ENCODE data around the gene TRIM34. TPM values are rescaled to one million over a fixed set of nuclear protein-coding genes. Genes with fewer than 3 reads are reported as not detected.
A peak's percentile ranks its signal among the peaks of the same experiment; 100 is the strongest.
"Not testable (repeated sequence)": the region's sequence is repeated elsewhere in the genome, so short reads cannot be mapped to it uniquely, and the experiment has no call there.

Gene TRIM34
- polyA plus RNA-seq, 1 donor (not counting 4 experiments of a cell fraction or from before 2014, with no cell fraction given) = 20.5 TPM

- TF ChIP-seq EZH2 (IDR thresholded peaks at IDR 0.05; ENCODE audit: low read length) = no peak
- no peak for TF ChIP-seq CTCF (optimal IDR thresholded peaks at IDR 0.05 in 1 of 3, IDR thresholded peaks at IDR 0.05 in 1 of 3, conservative IDR thresholded peaks at IDR 0.05 in 1 of 3; ENCODE audit: extremely low read depth in 1 of 3, insufficient read depth in 2 of 3, low read length in 3 of 3)
- H3K4me1 ChIP-seq (ENCODE audit: control insufficient read depth, extremely low read depth, insufficient read depth, low read length) = no peaks in the 10 kb centered on the region
- no peaks in the 10 kb centered on the region for H3K9me3 ChIP-seq (ENCODE audit: control insufficient read depth, low read depth, low read length)
- H3K27ac ChIP-seq (ENCODE audit: control insufficient read depth, insufficient read depth, low read length) = no peak overlapping the region
- H2AFZ ChIP-seq (ENCODE audit: control insufficient read depth, low read length) = no peak overlapping the region
- DNase-seq (ENCODE audit: low read depth, low spot score) (no peak), FAIRE-seq (no peak)
- dilution Hi-C loops (cut with MboI; ENCODE audit: extremely low pct_ligation_motif_present, low sequenced_read_pairs) = no loop called here
- H3K4me2 ChIP-seq (ENCODE audit: control insufficient read depth, extremely low read depth, insufficient read depth, low read depth, low read length) = no peak overlapping the region
- peaks cover 9% of the 10 kb centered on the region for H3K79me2 ChIP-seq (ENCODE audit: control insufficient read depth, insufficient read depth, low read length)
- H4K20me1 ChIP-seq (ENCODE audit: control insufficient read depth, extremely low read depth, insufficient read depth, low read length) = no peaks in the 10 kb centered on the region
- H3K27me3 ChIP-seq (ENCODE audit: control insufficient read depth, extremely low read depth, insufficient read depth, low read length) = no peaks in the 10 kb centered on the region
- no peaks in the 10 kb centered on the region for H3K9me1 ChIP-seq (ENCODE audit: control insufficient read depth, extremely low read depth, insufficient read depth, low read length)
- H3K9ac ChIP-seq (ENCODE audit: control insufficient read depth, extremely low read depth, insufficient read depth, low read length) = no peak overlapping the region
- no peak overlapping the region for H3K4me3 ChIP-seq (ENCODE audit: control insufficient read depth in 2 of 3, extremely low read depth in 1 of 3, insufficient read depth in 2 of 3, low read depth in 1 of 3, low read length in 3 of 3)
- peaks cover 4 to 9% of the 10 kb centered on the region in 2 experiments for H3K36me3 ChIP-seq (ENCODE audit: control insufficient read depth in 2 of 2, extremely low read depth in 1 of 2, insufficient read depth in 2 of 2, low read length in 2 of 2)
Observed at GRCh38 chr11:5674391-5674790, 49.6 kb downstream of the TRIM34 start.

- Histone ChIP-seq H3K4me3 (ENCODE audit: control insufficient read depth in 2 of 3, extremely low read depth in 1 of 3, insufficient read depth in 2 of 3, low read depth in 1 of 3, low read length in 3 of 3) (no peak overlapping the region), H3K27me3 (ENCODE audit: control insufficient read depth, extremely low read depth, insufficient read depth, low read length) (no peaks in the 10 kb centered on the region), H3K27ac (ENCODE audit: control insufficient read depth, insufficient read depth, low read length) (no peak overlapping the region), H3K9me1 (ENCODE audit: control insufficient read depth, extremely low read depth, insufficient read depth, low read length) (no peaks in the 10 kb centered on the region), H2AFZ (ENCODE audit: control insufficient read depth, low read length) (no peak overlapping the region), H4K20me1 (ENCODE audit: control insufficient read depth, extremely low read depth, insufficient read depth, low read length) (no peaks in the 10 kb centered on the region), H3K9me3 (ENCODE audit: control insufficient read depth, low read depth, low read length) (no peaks in the 10 kb centered on the region), H3K36me3 (ENCODE audit: control insufficient read depth in 2 of 2, extremely low read depth in 1 of 2, insufficient read depth in 2 of 2, low read length in 2 of 2) (peaks cover 4 to 10% of the 10 kb centered on the region in 2 experiments), H3K79me2 (ENCODE audit: control insufficient read depth, insufficient read depth, low read length) (peaks cover 28% of the 10 kb centered on the region), H3K4me1 (ENCODE audit: control insufficient read depth, extremely low read depth, insufficient read depth, low read length) (peaks cover 4% of the 10 kb centered on the region), H3K4me2 (ENCODE audit: control insufficient read depth, extremely low read depth, insufficient read depth, low read depth, low read length) (no peak overlapping the region), H3K9ac (ENCODE audit: control insufficient read depth, extremely low read depth, insufficient read depth, low read length) (no peak overlapping the region)
- FAIRE-seq = no peak
- dilution Hi-C loops (cut with MboI; ENCODE audit: extremely low pct_ligation_motif_present, low sequenced_read_pairs) = no loop called here
- TF ChIP-seq CTCF (optimal IDR thresholded peaks at IDR 0.05 in 1 of 3, IDR thresholded peaks at IDR 0.05 in 1 of 3, conservative IDR thresholded peaks at IDR 0.05 in 1 of 3; ENCODE audit: extremely low read depth in 1 of 3, insufficient read depth in 2 of 3, low read length in 3 of 3) (no peak), EZH2 (IDR thresholded peaks at IDR 0.05; ENCODE audit: low read length) (no peak)
- no peak for DNase-seq (ENCODE audit: low read depth, low spot score)
Observed at GRCh38 chr11:5679811-5680210, 55.0 kb downstream of the TRIM34 start.

DNA sequence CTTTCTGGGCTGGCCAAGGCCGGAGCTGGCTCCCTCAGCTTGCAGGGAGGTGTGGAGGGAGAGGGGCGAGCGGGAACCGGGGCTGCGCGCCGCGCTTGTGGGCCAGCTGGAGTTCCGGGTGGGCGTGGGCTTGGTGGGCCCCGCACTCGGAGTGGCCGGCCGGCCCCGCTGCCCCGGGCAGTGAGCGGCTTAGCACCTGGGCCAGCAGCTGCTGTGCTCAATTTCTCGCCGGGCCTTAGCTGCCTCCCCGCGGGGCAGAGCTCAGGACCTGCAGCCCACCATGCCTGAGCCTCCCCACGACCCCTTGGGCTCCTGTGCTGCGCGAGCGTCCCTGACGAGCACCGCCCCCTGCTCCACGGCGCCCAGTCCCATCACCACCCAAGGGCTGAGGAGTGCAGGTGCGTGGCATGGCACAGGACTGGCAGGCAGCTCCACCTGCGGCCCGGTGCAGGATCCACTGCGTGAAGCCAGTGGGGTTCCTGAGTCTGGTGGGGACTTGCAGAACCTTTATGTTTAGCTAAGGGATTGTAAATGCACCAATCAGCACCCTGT lies 58.2 kb downstream of the TRIM34 start:
- not testable (repeated sequence) for H3K4me3 ChIP-seq (ENCODE audit: control insufficient read depth in 2 of 3, extremely low read depth in 1 of 3, insufficient read depth in 2 of 3, low read depth in 1 of 3, low read length in 3 of 3); FAIRE-seq
- H3K36me3 ChIP-seq (ENCODE audit: control insufficient read depth in 2 of 2, extremely low read depth in 1 of 2, insufficient read depth in 2 of 2, low read length in 2 of 2) = peaks cover 4 to 10% of the 10 kb centered on the region in 2 experiments

DNA sequence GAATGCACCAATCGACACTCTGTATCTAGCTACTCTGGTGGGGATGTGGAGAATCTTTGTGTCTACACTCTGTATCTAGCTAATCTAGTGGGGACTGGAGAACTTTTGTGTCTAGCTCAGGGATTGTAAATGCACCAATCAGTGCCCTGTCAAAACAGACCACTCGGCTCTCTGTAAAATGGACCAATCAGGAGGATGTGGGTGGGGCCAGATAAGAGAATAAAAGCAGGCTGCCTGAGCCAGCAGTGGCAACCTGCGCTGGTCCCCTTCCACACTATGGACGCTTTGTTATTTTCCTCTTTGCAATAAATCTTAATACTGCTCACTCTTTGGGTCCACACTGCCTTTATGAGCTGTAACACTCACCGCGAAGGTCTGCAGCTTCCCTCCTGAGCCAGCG lies 58.8 kb downstream of the TRIM34 start:
- H3K9me3 ChIP-seq (ENCODE audit: control insufficient read depth, low read depth, low read length); H2AFZ ChIP-seq (ENCODE audit: control insufficient read depth, low read length); FAIRE-seq; H4K20me1 ChIP-seq (ENCODE audit: control insufficient read depth, extremely low read depth, insufficient read depth, low read length); H3K9me1 ChIP-seq (ENCODE audit: control insufficient read depth, extremely low read depth, insufficient read depth, low read length); H3K27me3 ChIP-seq (ENCODE audit: control insufficient read depth, extremely low read depth, insufficient read depth, low read length); H3K36me3 ChIP-seq (ENCODE audit: control insufficient read depth in 2 of 2, extremely low read depth in 1 of 2, insufficient read depth in 2 of 2, low read length in 2 of 2); H3K9ac ChIP-seq (ENCODE audit: control insufficient read depth, extremely low read depth, insufficient read depth, low read length); H3K27ac ChIP-seq (ENCODE audit: control insufficient read depth, insufficient read depth, low read length); dilution Hi-C loops (cut with MboI; ENCODE audit: extremely low pct_ligation_motif_present, low sequenced_read_pairs); DNase-seq (ENCODE audit: low read depth, low spot score); H3K4me1 ChIP-seq (ENCODE audit: control insufficient read depth, extremely low read depth, insufficient read depth, low read length): not testable (repeated sequence)
- Histone ChIP-seq H3K79me2 (ENCODE audit: control insufficient read depth, insufficient read depth, low read length) (peaks cover 25% of the 10 kb centered on the region), H3K4me3 (ENCODE audit: control insufficient read depth in 2 of 3, extremely low read depth in 1 of 3, insufficient read depth in 2 of 3, low read depth in 1 of 3, low read length in 3 of 3) (peak overlapping the region in 1 of 3 experiments; percentile 93), H3K4me2 (ENCODE audit: control insufficient read depth, extremely low read depth, insufficient read depth, low read depth, low read length) (peak overlapping the region; percentile 92)

More for the DNA sequence above, 58.2 kb downstream of the TRIM34 start:
- dilution Hi-C loops (cut with MboI; ENCODE audit: extremely low pct_ligation_motif_present, low sequenced_read_pairs); H3K27me3 ChIP-seq (ENCODE audit: control insufficient read depth, extremely low read depth, insufficient read depth, low read length); H3K4me1 ChIP-seq (ENCODE audit: control insufficient read depth, extremely low read depth, insufficient read depth, low read length); H3K9ac ChIP-seq (ENCODE audit: control insufficient read depth, extremely low read depth, insufficient read depth, low read length); H3K9me3 ChIP-seq (ENCODE audit: control insufficient read depth, low read depth, low read length); H4K20me1 ChIP-seq (ENCODE audit: control insufficient read depth, extremely low read depth, insufficient read depth, low read length); H3K9me1 ChIP-seq (ENCODE audit: control insufficient read depth, extremely low read depth, insufficient read depth, low read length); H3K4me2 ChIP-seq (ENCODE audit: control insufficient read depth, extremely low read depth, insufficient read depth, low read depth, low read length); DNase-seq (ENCODE audit: low read depth, low spot score); H2AFZ ChIP-seq (ENCODE audit: control insufficient read depth, low read length); H3K27ac ChIP-seq (ENCODE audit: control insufficient read depth, insufficient read depth, low read length): not testable (repeated sequence)
- H3K79me2 ChIP-seq (ENCODE audit: control insufficient read depth, insufficient read depth, low read length) = peaks cover 25% of the 10 kb centered on the region

Data from keratinocyte (primary cell).